Uterus (tissue), 2 donors: ENCODE results near the gene ACOT2.

Experiments
- POLR2A ChIP-seq, 2 donors: fragments of 450-650 bp; IDR thresholded peaks; one replicate each; pipeline ENCODE4 v1.6.1; 2016; ENCODE audit warnings: antibody characterized with exemption in 2 of 2, mild to moderate bottlenecking in 1 of 2, moderate library complexity in 1 of 2
- TF ChIP-seq, protein P1 (sequence below), 4 experiments: fragments of 200-600 bp in 2 of 4; fragments of 450-650 bp in 2 of 4; sonication (generic) in 2 of 4; IDR thresholded peaks; one replicate each; pipeline ENCODE4 v1.5.1; 2016 to 2019; ENCODE audit warnings: antibody characterized with exemption in 4 of 4, mild to moderate bottlenecking in 2 of 4, moderate library complexity in 1 of 4

DNA sequence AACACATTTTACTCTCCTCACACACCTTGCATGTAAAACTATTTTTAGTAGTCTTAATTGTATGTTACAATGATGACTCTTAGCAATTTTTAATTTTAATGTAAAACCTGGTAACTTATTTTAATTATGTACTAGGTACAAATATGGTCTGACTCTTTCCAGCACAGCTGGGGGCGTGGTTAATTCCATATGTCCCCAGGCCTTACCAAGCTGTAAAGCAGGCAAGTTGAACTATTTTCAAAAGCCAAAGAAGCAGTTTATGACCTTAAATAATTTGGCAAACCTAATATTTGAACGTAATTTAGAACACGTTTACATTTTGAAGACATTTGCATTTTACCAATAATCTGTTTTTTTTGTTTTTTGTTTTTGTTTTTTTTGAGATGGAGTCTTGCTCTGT, 34.0 kb downstream of the ACOT2 start:
- TF ChIP-seq, protein P1, sequence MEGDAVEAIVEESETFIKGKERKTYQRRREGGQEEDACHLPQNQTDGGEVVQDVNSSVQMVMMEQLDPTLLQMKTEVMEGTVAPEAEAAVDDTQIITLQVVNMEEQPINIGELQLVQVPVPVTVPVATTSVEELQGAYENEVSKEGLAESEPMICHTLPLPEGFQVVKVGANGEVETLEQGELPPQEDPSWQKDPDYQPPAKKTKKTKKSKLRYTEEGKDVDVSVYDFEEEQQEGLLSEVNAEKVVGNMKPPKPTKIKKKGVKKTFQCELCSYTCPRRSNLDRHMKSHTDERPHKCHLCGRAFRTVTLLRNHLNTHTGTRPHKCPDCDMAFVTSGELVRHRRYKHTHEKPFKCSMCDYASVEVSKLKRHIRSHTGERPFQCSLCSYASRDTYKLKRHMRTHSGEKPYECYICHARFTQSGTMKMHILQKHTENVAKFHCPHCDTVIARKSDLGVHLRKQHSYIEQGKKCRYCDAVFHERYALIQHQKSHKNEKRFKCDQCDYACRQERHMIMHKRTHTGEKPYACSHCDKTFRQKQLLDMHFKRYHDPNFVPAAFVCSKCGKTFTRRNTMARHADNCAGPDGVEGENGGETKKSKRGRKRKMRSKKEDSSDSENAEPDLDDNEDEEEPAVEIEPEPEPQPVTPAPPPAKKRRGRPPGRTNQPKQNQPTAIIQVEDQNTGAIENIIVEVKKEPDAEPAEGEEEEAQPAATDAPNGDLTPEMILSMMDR (IDR thresholded peaks at IDR 0.05): no peak
- no peak for TF ChIP-seq POLR2A (IDR thresholded peaks at IDR 0.05)
